ENCODE data around the gene VAMP7. TPM values are rescaled to one million over a fixed set of nuclear protein-coding genes. Genes with fewer than 3 reads are reported as not detected.

Gene VAMP7
- total and polyA plus RNA-seq, 9 of the 15 experiments (the other 6 are each of a cell fraction or from before 2014, with no cell fraction given), result 38.4 to 100 (median 67.7) TPM

DNA sequence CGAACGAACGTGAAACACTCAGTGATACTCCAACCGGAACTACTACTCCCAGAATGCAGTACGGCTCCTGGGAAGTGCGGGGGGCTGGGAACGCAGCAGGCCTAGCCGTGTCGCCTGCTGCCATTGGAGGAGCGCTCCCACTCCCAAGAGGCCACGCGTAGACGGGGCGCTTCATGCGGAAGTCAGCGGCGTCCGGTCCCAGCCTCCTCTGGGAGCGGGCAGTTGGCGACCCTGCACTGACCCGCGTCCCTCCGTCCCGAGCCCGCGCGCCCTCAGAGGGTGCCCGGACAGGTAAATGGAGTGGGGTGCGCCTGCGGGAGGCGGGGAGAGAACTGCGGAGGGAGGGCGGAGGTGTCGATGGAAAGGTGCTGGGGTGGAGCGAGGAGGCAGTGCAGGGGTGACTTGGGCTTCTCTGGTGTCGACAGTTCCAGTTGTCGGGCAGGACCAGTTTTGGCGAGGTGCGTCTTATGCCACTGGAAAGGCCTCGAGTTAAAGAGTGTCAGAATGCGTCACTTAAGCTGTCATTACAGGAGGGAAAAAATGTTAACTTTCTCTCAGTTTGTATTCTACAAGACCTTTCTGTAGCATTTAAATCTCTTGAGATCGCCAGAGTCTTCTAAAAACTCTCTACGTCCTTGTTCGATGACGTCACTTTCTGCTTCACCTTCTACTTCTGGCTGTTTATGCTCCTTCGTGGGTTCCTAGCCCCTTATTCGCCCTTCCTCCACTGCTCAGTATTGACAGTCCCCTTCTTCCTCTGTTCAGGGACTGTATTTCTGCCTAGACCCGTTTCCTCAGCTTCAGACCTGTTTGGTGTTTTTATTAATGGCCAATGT lies at the start of gene VAMP7 (continued):
- TF ChIP-seq ZNF263 (CRISPR knock-in tag; IDR thresholded peaks at IDR 0.05; ENCODE audit: borderline replicate concordance) (peak; percentile 55; the same call in 1 of the 2 replicates), OTX1 (CRISPR knock-in tag; IDR thresholded peaks at IDR 0.05) (peak; percentile 79; the same call in 1 of the 2 replicates), PHF20 (IDR thresholded peaks at IDR 0.05; ENCODE audit: partially characterized antibody) (peak; percentile 90), BHLHE40 (IDR thresholded peaks at IDR 0.05; ENCODE audit: low read length) (peak; percentile 10; the same call in 1 of the 2 replicates), HMGN3 (IDR thresholded peaks at IDR 0.05; ENCODE audit: borderline replicate concordance, extremely low read depth, insufficient read length, low read depth, low read length) (no peak), ZNF274 (IDR thresholded peaks at IDR 0.05; ENCODE audit: borderline replicate concordance, low read depth, low read length) (no peak), TEAD2 (tag; IDR thresholded peaks at IDR 0.05) (no peak), DPF2 (IDR thresholded peaks at IDR 0.05) (peak; percentile 16; the same call in 1 of the 2 replicates), MEIS2 (IDR thresholded peaks at IDR 0.05; ENCODE audit: partially characterized antibody) (no peak), MITF (IDR thresholded peaks at IDR 0.05) (no peak), ZNF436 (CRISPR knock-in tag; IDR thresholded peaks at IDR 0.05) (no peak), CXXC5 (CRISPR knock-in tag; IDR thresholded peaks at IDR 0.05) (peak; percentile 96), ZFX (CRISPR knock-in tag; IDR thresholded peaks at IDR 0.05) (peak; percentile 66), KLF6 (CRISPR knock-in tag; IDR thresholded peaks at IDR 0.05; ENCODE audit: borderline replicate concordance) (no peak), NR1H2 (CRISPR knock-in tag; IDR thresholded peaks at IDR 0.05) (no peak; the same call in 1 of the 2 replicates)
- TF ChIP-seq, protein P1, sequence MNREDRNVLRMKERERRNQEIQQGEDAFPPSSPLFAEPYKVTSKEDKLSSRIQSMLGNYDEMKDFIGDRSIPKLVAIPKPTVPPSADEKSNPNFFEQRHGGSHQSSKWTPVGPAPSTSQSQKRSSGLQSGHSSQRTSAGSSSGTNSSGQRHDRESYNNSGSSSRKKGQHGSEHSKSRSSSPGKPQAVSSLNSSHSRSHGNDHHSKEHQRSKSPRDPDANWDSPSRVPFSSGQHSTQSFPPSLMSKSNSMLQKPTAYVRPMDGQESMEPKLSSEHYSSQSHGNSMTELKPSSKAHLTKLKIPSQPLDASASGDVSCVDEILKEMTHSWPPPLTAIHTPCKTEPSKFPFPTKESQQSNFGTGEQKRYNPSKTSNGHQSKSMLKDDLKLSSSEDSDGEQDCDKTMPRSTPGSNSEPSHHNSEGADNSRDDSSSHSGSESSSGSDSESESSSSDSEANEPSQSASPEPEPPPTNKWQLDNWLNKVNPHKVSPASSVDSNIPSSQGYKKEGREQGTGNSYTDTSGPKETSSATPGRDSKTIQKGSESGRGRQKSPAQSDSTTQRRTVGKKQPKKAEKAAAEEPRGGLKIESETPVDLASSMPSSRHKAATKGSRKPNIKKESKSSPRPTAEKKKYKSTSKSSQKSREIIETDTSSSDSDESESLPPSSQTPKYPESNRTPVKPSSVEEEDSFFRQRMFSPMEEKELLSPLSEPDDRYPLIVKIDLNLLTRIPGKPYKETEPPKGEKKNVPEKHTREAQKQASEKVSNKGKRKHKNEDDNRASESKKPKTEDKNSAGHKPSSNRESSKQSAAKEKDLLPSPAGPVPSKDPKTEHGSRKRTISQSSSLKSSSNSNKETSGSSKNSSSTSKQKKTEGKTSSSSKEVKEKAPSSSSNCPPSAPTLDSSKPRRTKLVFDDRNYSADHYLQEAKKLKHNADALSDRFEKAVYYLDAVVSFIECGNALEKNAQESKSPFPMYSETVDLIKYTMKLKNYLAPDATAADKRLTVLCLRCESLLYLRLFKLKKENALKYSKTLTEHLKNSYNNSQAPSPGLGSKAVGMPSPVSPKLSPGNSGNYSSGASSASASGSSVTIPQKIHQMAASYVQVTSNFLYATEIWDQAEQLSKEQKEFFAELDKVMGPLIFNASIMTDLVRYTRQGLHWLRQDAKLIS (CRISPR knock-in tag; IDR thresholded peaks at IDR 0.05), result no peak; the same call in 1 of the 2 replicates
- TF ChIP-seq, protein P2, sequence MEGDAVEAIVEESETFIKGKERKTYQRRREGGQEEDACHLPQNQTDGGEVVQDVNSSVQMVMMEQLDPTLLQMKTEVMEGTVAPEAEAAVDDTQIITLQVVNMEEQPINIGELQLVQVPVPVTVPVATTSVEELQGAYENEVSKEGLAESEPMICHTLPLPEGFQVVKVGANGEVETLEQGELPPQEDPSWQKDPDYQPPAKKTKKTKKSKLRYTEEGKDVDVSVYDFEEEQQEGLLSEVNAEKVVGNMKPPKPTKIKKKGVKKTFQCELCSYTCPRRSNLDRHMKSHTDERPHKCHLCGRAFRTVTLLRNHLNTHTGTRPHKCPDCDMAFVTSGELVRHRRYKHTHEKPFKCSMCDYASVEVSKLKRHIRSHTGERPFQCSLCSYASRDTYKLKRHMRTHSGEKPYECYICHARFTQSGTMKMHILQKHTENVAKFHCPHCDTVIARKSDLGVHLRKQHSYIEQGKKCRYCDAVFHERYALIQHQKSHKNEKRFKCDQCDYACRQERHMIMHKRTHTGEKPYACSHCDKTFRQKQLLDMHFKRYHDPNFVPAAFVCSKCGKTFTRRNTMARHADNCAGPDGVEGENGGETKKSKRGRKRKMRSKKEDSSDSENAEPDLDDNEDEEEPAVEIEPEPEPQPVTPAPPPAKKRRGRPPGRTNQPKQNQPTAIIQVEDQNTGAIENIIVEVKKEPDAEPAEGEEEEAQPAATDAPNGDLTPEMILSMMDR (IDR thresholded peaks at IDR 0.05 in 2 of 3, conservative IDR thresholded peaks at IDR 0.05 in 1 of 3; ENCODE audit: insufficient read depth in 2 of 3, low read depth in 1 of 3, low read length in 3 of 3), result no peak
